HepG2 (cell line): ENCODE results near the gene PGM2. TPM values are rescaled to one million over a fixed set of nuclear protein-coding genes. Genes with fewer than 3 reads are reported as not detected.

Experiments used
- ATAC-seq: fragments of 200-7000 bp; cut with Tn5 transposase; 3 replicates; pipeline ENCODE4 v1.9.1; 2020; ENCODE audit warnings: mild to moderate bottlenecking, moderate library complexity
- BruUV-seq: library from RNA; stranded (reverse); fragments of 400-500 nt; replicated peaks from 2 replicates; lab custom pipeline; 2021; lab: Mats Ljungman, UMichigan
- CTCF ChIA-PET: fragments of 300-600 bp; formaldehyde crosslinking; extraction: SDS; loops from one replicate; lab custom pipeline; 2021; ENCODE audit warnings: low total read pairs, inconsistent platforms, low intra/inter-chr PET ratio; lab: Yijun Ruan, JAX
- POLR2A ChIA-PET: fragments of 350-600 bp; sonication (Branson Sonifier 250); formaldehyde crosslinking; loops from one replicate; lab custom pipeline; 2020; ENCODE audit warnings: antibody characterized with exemption, inconsistent platforms; lab: Yijun Ruan, JAX
- DNase-seq: peaks from one replicate; pipeline ENCODE4 v3.0.0-alpha.2; 2015; ENCODE audit warnings: low spot score
- FAIRE-seq: peaks from 3 replicates; lab custom pipeline; 2011; peaks lifted over from hg19 to GRCh38; lab: Jason Lieb, UNC
- H2AFZ ChIP-seq: one replicate; pipeline ENCODE4 v1.6.1; 2011; ENCODE audit warnings: low read length, inconsistent platforms
- H3K27ac ChIP-seq: fragments of 300-600 bp; 3 replicates; pipeline ENCODE4 v1.8.0; 2011; ENCODE audit warnings: mixed run types, mild to moderate bottlenecking, mixed read lengths, low read length, inconsistent platforms; ENCODE audit not compliant: insufficient read depth; ENCODE audit errors: extremely low read length
- H3K27me3 ChIP-seq, 2 experiments: fragments of 200-600 bp in 1 of 2; 2 replicates in 1 of 2; 3 replicates in 1 of 2; pipeline versions ENCODE4 v1.6.0 to v1.8.0; 2011; ENCODE audit warnings: low read length in 2 of 2, mild to moderate bottlenecking in 2 of 2, moderate library complexity in 2 of 2, inconsistent platforms in 1 of 2; ENCODE audit not compliant: insufficient read depth in 2 of 2, control insufficient read depth in 1 of 2
- H3K36me3 ChIP-seq, 2 experiments: fragments of 200-600 bp in 1 of 2; replicated peaks in 1 of 2; 2 replicates in 1 of 2; 3 replicates in 1 of 2; pipeline versions ENCODE4 v1.5.1 to v1.8.0; 2011; ENCODE audit warnings: low read length in 2 of 2, inconsistent platforms in 1 of 2; ENCODE audit not compliant: insufficient read depth in 2 of 2, control insufficient read depth in 1 of 2
- H3K4me1 ChIP-seq: 2 replicates; pipeline ENCODE4 v1.5.1; 2012; ENCODE audit warnings: low read length, inconsistent platforms; ENCODE audit not compliant: insufficient read depth
- H3K4me2 ChIP-seq: 2 replicates; pipeline ENCODE4 v1.6.0; 2011; ENCODE audit warnings: low read depth, low read length, inconsistent platforms
- H3K4me3 ChIP-seq, 3 experiments: fragments of 200-600 bp in 1 of 3; sonication (generic), shearing (Covaris generic) in 1 of 3; replicated peaks in 1 of 3; 2 replicates each; pipeline ENCODE4 v1.5.1; 2011 to 2016; ENCODE audit warnings: low read length in 3 of 3, inconsistent platforms in 2 of 3, low read depth in 2 of 3, mild to moderate bottlenecking in 2 of 3, control low read depth in 1 of 3, mixed read lengths in 1 of 3; ENCODE audit not compliant: insufficient read depth in 1 of 3
- H3K79me2 ChIP-seq: one replicate; pipeline ENCODE4 v1.6.1; 2011; ENCODE audit warnings: low read length, inconsistent platforms; ENCODE audit not compliant: insufficient read depth
- H3K9ac ChIP-seq: 2 replicates; pipeline ENCODE4 v1.6.0; 2011; ENCODE audit warnings: mild to moderate bottlenecking, low read depth, low read length, inconsistent platforms; ENCODE audit not compliant: insufficient read depth
- H3K9me3 ChIP-seq: 2 replicates; pipeline ENCODE4 v1.5.1; 2012; ENCODE audit warnings: mild to moderate bottlenecking, low read length
- H4K20me1 ChIP-seq: 2 replicates; pipeline ENCODE4 v1.6.0; 2011; ENCODE audit warnings: inconsistent platforms, mild to moderate bottlenecking, low read length, moderate library complexity; ENCODE audit not compliant: insufficient read depth
- MLXIP ChIP-seq: sonication (generic); formaldehyde crosslinking; IDR thresholded peaks from 2 replicates; pipeline ENCODE4 v1.9.0; 2021; ENCODE audit warnings: missing genetic modification reagents, borderline replicate concordance
- SKI ChIP-seq: fragments of 450-650 bp; IDR thresholded peaks from one replicate; pipeline ENCODE4 v1.6.1; 2018; ENCODE audit warnings: mild to moderate bottlenecking; ENCODE audit not compliant: partially characterized antibody
- SMC3 ChIP-seq: IDR thresholded peaks from 2 replicates; pipeline ENCODE4 v1.6.1; 2011; ENCODE audit warnings: low read length, improper control_type of control experiment
- SSRP1 ChIP-seq: IDR thresholded peaks from 2 replicates; pipeline ENCODE4 v1.6.1; 2016; ENCODE audit warnings: control low read depth
- ZBTB25 ChIP-seq: IDR thresholded peaks from 2 replicates; pipeline ENCODE4 v1.6.1; 2018; ENCODE audit warnings: missing genetic modification reagents
- ZNF484 ChIP-seq: sonication (generic); formaldehyde crosslinking; IDR thresholded peaks from 2 replicates; pipeline ENCODE4 v1.5.1; 2020; ENCODE audit warnings: mild to moderate bottlenecking, low read depth, missing genetic modification reagents, borderline replicate concordance
- ZNF530 ChIP-seq: sonication (generic); formaldehyde crosslinking; IDR thresholded peaks from 2 replicates; pipeline ENCODE4 v1.5.0; 2020; ENCODE audit warnings: low read depth, mild to moderate bottlenecking, missing genetic modification reagents
- ZNF781 ChIP-seq: sonication (generic); formaldehyde crosslinking; IDR thresholded peaks from 2 replicates; pipeline ENCODE4 v1.5.1; 2020; ENCODE audit warnings: borderline replicate concordance, mild to moderate bottlenecking, missing genetic modification reagents; ENCODE audit errors: not compliant biosample characterization
- WGBS: methylation state at CpG from one replicate; pipeline ENCODE4 v1.1.6; 2017; ENCODE audit warnings: low lambda C conversion rate; 5-methylcytosine and 5-hydroxymethylcytosine counted together
- in situ Hi-C: cut with HindIII; loops from 2 replicates; pipeline ENCODE4 v1.10.0; 2017; ENCODE audit warnings: low pct_unique_long_range_greater_than_20kb; ENCODE audit not compliant: extremely low pct_ligation_motif_present
- intact Hi-C: fragments of 100-400 bp; cut with micrococcal nuclease; formaldehyde crosslinking; loops from one replicate; pipeline ENCODE4 v1.10.0; 2022; ENCODE audit not compliant: unreplicated experiment
- polyA plus RNA-seq, 8 experiments: library from polyadenylated mRNA; depleted of rRNA in 3 of 8; stranded (reverse) in 7 of 8; unstranded in 1 of 8; fragments of >200 nt; fragmentation: Illumina TruSeq in 4 of 8; extraction: Trizol in 4 of 8; gene quantifications; 2 replicates each; pipeline versions ENCODE4 v1.2.1 to v1.2.3, GENCODE V29; 2011 to 2016; ENCODE audit warnings: low read depth in 4 of 8, missing spikeins in 1 of 8, mixed read lengths in 1 of 8; ENCODE audit not compliant: insufficient read depth in 1 of 8
- total RNA-seq, 5 experiments: library from RNA; depleted of rRNA; stranded (reverse); fragments of >200 nt; fragmentation: Illumina TruSeq; extraction: Trizol; gene quantifications; 2 replicates each; pipeline ENCODE4 v1.2.3, GENCODE V29; 2016; ENCODE audit warnings: low read depth in 1 of 5
- TF ChIP-seq, protein P1 (sequence below): sonication (generic); formaldehyde crosslinking; IDR thresholded peaks from 2 replicates; pipeline ENCODE4 v1.8.0; 2022; ENCODE audit warnings: mild to moderate bottlenecking, missing genetic modification reagents; ENCODE audit not compliant: insufficient replicate concordance

Gene PGM2
- total and polyA plus RNA-seq, 2 of the 13 experiments (the other 11 are each of a cell fraction or from before 2014, with no cell fraction given), result 14.6 to 36.9 TPM

GRCh38 chr4:37862961-37863360, 36.5 kb downstream of the PGM2 start:
- no peak overlapping the region for H3K4me2 ChIP-seq
- 94% methylated on average over 4 of the region's 4 CpGs for WGBS
- ATAC-seq, result no peak
- H3K27me3 ChIP-seq, result no peaks in the 10 kb centered on the region
- DNase-seq, result no peak
- ChIA-PET CTCF (no interaction called here), POLR2A (no interaction called here)
- H3K9ac ChIP-seq, result no peak overlapping the region
- H3K4me1 ChIP-seq, result peaks cover 12% of the 10 kb centered on the region; the same call in 1 of the 2 replicates
- TF ChIP-seq, protein P1, sequence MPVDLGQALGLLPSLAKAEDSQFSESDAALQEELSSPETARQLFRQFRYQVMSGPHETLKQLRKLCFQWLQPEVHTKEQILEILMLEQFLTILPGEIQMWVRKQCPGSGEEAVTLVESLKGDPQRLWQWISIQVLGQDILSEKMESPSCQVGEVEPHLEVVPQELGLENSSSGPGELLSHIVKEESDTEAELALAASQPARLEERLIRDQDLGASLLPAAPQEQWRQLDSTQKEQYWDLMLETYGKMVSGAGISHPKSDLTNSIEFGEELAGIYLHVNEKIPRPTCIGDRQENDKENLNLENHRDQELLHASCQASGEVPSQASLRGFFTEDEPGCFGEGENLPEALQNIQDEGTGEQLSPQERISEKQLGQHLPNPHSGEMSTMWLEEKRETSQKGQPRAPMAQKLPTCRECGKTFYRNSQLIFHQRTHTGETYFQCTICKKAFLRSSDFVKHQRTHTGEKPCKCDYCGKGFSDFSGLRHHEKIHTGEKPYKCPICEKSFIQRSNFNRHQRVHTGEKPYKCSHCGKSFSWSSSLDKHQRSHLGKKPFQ (CRISPR knock-in tag), result no peak
- TF ChIP-seq SMC3, result no peak
- TF ChIP-seq SKI, result no peak
- no peak for TF ChIP-seq SSRP1 (CRISPR knock-in tag)
- no peak for TF ChIP-seq ZNF781
- no peak for TF ChIP-seq ZNF484 (CRISPR knock-in tag)
- TF ChIP-seq ZNF530, result no peak
- TF ChIP-seq ZBTB25 (CRISPR knock-in tag), result no peak
- no peak for TF ChIP-seq MLXIP (CRISPR knock-in tag)
- no peaks in the 10 kb centered on the region for H3K79me2 ChIP-seq
- FAIRE-seq, result no peak
- BruUV-seq, result no TSS peak
- no peaks in the 10 kb centered on the region for H4K20me1 ChIP-seq
- in situ Hi-C loops, result no loop called here
- peaks cover 1 to 13% of the 10 kb centered on the region in 2 experiments; a peak in 4 of 5 replicates for H3K36me3 ChIP-seq
- H2AFZ ChIP-seq, result no peak overlapping the region
- H3K4me3 ChIP-seq, result no peak overlapping the region
- intact Hi-C loops, result no loop called here
- H3K27ac ChIP-seq, result no peak overlapping the region
- H3K9me3 ChIP-seq, result no peaks in the 10 kb centered on the region
